ENCODE measurements around the gene STAT5B.

The STAT5B gene

GRCh38 chr17:42185621-42185930, 90.6 kb downstream of the STAT5B start:
- peaks cover 23% of the 10 kb centered on the region for H3K27me3 ChIP-seq
- H3K4me3 ChIP-seq (ENCODE audit: low read depth in 1 of 2, low read length in 1 of 2) = no peak overlapping the region
- no peaks in the 10 kb centered on the region for H3K36me3 ChIP-seq
- H3K27ac ChIP-seq = no peak overlapping the region
- no peaks in the 10 kb centered on the region for H3K9me3 ChIP-seq
- TF ChIP-seq CTCF (IDR thresholded peaks at IDR 0.05) = no peak
- peaks cover 56 to 63% of the 10 kb centered on the region in 2 experiments for H3K4me1 ChIP-seq (ENCODE audit: control insufficient read depth in 1 of 2, insufficient read depth in 1 of 2, low read depth in 1 of 2, low read length in 1 of 2)

- H3K27ac ChIP-seq = peak within 1 kb of the TSS; percentile 84
- H3K9me3 ChIP-seq = no peaks in the 10 kb centered on the region
- peaks cover 60 to 68% of the 10 kb centered on the region in 2 experiments for H3K4me1 ChIP-seq (ENCODE audit: control insufficient read depth in 1 of 2, insufficient read depth in 1 of 2, low read depth in 1 of 2, low read length in 1 of 2)
- peak within 1 kb of the TSS; percentile 81 to 83 for H3K4me3 ChIP-seq (ENCODE audit: low read depth in 1 of 2, low read length in 1 of 2)
- H3K36me3 ChIP-seq = no peaks in the 10 kb centered on the region
- peaks cover 29% of the 10 kb centered on the region for H3K27me3 ChIP-seq
- no peak for TF ChIP-seq CTCF (IDR thresholded peaks at IDR 0.05)
Observed at GRCh38 chr17:42184713-42185620, 91.2 kb downstream of the STAT5B start, which contains the start of gene HCRT. Gene HCRT, minus strand, starts transcription at chr17:42185452. Its CDS starts 87 bp downstream, at chr17:42185365.

DNA sequence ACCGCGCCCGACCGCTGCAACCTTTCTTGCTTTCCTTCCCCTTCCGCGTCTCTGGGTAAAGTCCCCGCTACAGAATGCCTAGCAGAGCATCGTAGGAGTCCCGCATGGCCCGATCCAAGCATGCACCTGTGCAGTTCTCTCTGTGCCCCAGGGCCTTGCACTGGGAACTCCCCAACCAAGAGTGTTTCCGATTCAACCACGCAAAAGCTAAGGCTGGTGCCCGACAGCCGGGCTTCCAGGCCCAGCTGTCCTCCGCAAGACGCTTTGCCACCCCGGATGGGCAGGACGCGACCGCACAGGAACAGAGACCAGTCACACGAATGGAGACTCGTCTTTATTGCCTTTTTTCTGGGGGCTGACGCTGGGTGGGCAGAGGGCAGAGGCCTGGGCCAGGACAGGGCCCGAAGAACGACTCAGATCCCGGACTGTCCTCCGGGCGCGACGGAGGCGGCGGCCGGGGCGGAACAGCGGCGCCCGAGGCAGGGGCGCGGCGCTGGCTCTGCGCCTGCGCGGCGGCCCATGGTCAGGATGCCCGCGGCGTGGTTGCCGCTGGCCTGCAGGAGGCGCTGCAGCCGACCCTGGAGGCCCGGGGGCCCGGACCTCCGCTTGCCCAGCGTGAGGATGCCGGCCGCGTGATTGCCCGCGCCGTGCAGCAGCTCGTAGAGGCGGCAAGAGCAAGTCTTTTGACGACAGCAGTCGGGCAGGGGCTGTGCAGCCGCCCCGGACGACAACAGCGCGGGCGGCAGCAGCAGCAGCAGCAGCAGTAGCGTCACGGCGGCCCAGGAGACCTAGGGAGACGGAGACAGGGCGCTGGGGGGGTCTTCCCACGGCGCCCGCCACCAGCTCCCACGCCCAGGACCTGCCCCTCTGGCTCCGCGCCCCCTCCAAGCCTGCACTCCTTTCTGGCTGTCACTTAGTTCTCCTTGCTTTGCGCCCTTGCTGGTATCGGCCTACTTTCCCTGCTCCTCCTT, 92.2 kb downstream of the STAT5B start:
- peak overlapping the region; percentile 84 for H3K27ac ChIP-seq
- no peaks in the 10 kb centered on the region for H3K9me3 ChIP-seq
- H3K36me3 ChIP-seq = no peaks in the 10 kb centered on the region
- TF ChIP-seq CTCF (IDR thresholded peaks at IDR 0.05) = peak; percentile 92
- H3K4me1 ChIP-seq (ENCODE audit: control insufficient read depth in 1 of 2, insufficient read depth in 1 of 2, low read depth in 1 of 2, low read length in 1 of 2) = peaks cover 53 to 72% of the 10 kb centered on the region in 2 experiments
- peaks cover 38% of the 10 kb centered on the region for H3K27me3 ChIP-seq
- H3K4me3 ChIP-seq (ENCODE audit: low read depth in 1 of 2, low read length in 1 of 2) = peak overlapping the region; percentile 81 to 83

DNA sequence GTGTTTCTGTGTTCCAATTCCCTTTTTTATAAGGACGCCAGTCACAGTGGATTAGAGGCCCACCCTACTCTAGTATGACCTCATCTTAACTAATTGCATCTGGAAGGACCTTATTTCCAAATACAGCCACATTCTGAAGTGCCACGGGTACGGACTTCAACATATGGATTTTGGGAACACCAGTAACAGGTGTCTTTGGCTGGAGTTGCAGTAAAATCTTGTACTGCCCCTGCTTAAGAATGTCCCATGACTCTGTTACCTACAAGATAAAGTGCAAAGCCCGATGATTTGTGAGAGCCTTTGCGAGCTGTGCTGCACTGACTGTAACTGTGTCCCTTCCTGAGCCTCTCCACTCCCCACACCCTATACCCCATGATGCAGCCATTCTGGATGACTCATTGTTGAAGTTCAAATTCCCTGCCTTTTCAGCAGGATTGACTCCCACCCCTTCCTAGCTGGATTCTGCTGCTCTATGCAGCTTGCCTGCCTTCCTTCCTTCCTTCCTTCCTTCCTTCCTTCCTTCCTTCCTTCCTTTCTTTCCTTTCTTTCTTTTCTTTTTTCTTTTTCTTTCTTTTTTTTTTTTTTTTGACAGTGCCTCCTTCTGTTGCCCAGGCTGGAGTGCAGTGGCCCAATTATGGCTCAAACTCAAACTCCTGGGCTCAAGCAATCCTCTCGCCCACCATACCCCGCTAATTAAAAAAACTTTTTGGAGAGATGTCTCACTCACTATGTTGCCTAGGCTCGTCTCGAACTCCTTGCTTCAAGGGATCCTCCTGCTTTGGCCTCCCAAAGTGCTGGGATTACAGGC, 93.1 kb downstream of the STAT5B start:
- H3K27ac ChIP-seq = peak overlapping the region; percentile 84
- peak overlapping the region; percentile 81 to 83 for H3K4me3 ChIP-seq (ENCODE audit: low read depth in 1 of 2, low read length in 1 of 2)

More for the DNA sequence above, 93.1 kb downstream of the STAT5B start:
- H3K27me3 ChIP-seq = peaks cover 47% of the 10 kb centered on the region
- peaks cover 45 to 70% of the 10 kb centered on the region in 2 experiments for H3K4me1 ChIP-seq (ENCODE audit: control insufficient read depth in 1 of 2, insufficient read depth in 1 of 2, low read depth in 1 of 2, low read length in 1 of 2)
- H3K36me3 ChIP-seq = no peaks in the 10 kb centered on the region
- TF ChIP-seq CTCF (IDR thresholded peaks at IDR 0.05) = no peak
- no peaks in the 10 kb centered on the region for H3K9me3 ChIP-seq
